Natural killer cell (primary cell): ENCODE results near the gene MMP3. TPM values are rescaled to one million over a fixed set of nuclear protein-coding genes. Genes with fewer than 3 reads are reported as not detected.

Experiments used
- ATAC-seq, 3 donors: fragments of 150-1000 bp in 2 of 3; fragments of 200-7000 bp in 1 of 3; cut with Tn5 transposase; 1 replicate in 1 of 3; 2 replicates in 2 of 3; pipeline ENCODE4 v1.10.0; 2021; ENCODE audit warnings: mild to moderate bottlenecking in 2 of 3, moderate library complexity in 2 of 3
- DNase-seq, 2 donors: peaks; one replicate each; pipeline versions ENCODE4 v3.0.0 to v3.0.0-alpha.2; 2013 to 2021; ENCODE audit warnings: mixed read lengths in 1 of 2
- H3K27ac ChIP-seq: one replicate; pipeline ENCODE4 v1.5.1; 2013; ENCODE audit warnings: mild to moderate bottlenecking, low read length
- H3K27me3 ChIP-seq: one replicate; pipeline ENCODE4 v1.6.1; 2013; ENCODE audit warnings: low read length; ENCODE audit not compliant: control insufficient read depth, insufficient read depth
- H3K36me3 ChIP-seq: one replicate; pipeline ENCODE4 v1.6.1; 2013; ENCODE audit warnings: low read length; ENCODE audit not compliant: control insufficient read depth, insufficient read depth
- H3K4me1 ChIP-seq: one replicate; pipeline ENCODE4 v1.6.1; 2013; ENCODE audit warnings: low read length; ENCODE audit not compliant: control insufficient read depth, insufficient read depth
- H3K4me3 ChIP-seq: one replicate; pipeline ENCODE4 v1.5.1; 2013; ENCODE audit warnings: low read length
- H3K9me3 ChIP-seq: one replicate; pipeline ENCODE4 v1.6.1; 2013; ENCODE audit warnings: low read length; ENCODE audit not compliant: control insufficient read depth, insufficient read depth
- H3K27ac Mint-ChIP-seq, 2 donors: one replicate each; pipeline ENCODE4 v1.8.0; 2022; ENCODE audit warnings: mild to moderate bottlenecking in 2 of 2, mixed read lengths in 2 of 2, moderate library complexity in 1 of 2
- H3K27me3 Mint-ChIP-seq, 2 donors: one replicate each; pipeline ENCODE4 v1.8.0; 2022; ENCODE audit warnings: low read depth in 2 of 2, mixed read lengths in 2 of 2
- H3K36me3 Mint-ChIP-seq: one replicate; pipeline ENCODE4 v1.8.0; 2022; ENCODE audit warnings: mixed read lengths
- H3K4me1 Mint-ChIP-seq, 2 donors: one replicate each; pipeline ENCODE4 v1.8.0; 2022; ENCODE audit warnings: mixed read lengths in 2 of 2
- H3K4me3 Mint-ChIP-seq: one replicate; pipeline ENCODE4 v1.8.0; 2022; ENCODE audit warnings: mild to moderate bottlenecking, moderate library complexity, mixed read lengths
- H3K9me3 Mint-ChIP-seq, 2 donors: one replicate each; pipeline ENCODE4 v1.8.0; 2022; ENCODE audit warnings: mixed read lengths in 2 of 2
- CTCF ChIP-seq: fragments of 200-600 bp; IDR thresholded peaks from one replicate; pipeline ENCODE4 v1.8.0; 2022; ENCODE audit warnings: antibody characterized with exemption
- WGBS: methylation state at CpG from one replicate; pipeline ENCODE4 v1.1.7; 2013; ENCODE audit warnings: missing lambda C conversion rate; ENCODE audit not compliant: insufficient coverage; 5-methylcytosine and 5-hydroxymethylcytosine counted together
- intact Hi-C: fragments of 100-400 bp; cut with micrococcal nuclease; formaldehyde crosslinking; loops from one replicate; pipeline ENCODE4 v1.14.2; 2022
- total RNA-seq, 4 donors: library from RNA; stranded (reverse); fragments of 120-200 nt in 1 of 4; gene quantifications; one replicate each; pipeline versions ENCODE4 v1.2.3 to v1.2.4, GENCODE V29; 2013 to 2022

The MMP3 gene
- total RNA-seq, 3 donors from 2014 or later (not counting 1 experiment from before 2014, with no cell fraction given): not detected

GRCh38 chr11:102868339-102868738, 24.9 kb upstream of the MMP3 start:
- H3K4me3 ChIP-seq: no peak overlapping the region
- ATAC-seq (no peak), DNase-seq (no peak)
- H3K27ac ChIP-seq: no peak overlapping the region
- no peaks in the 10 kb centered on the region for H3K4me1 ChIP-seq
- H3K27me3 Mint-ChIP-seq: no peaks in the 10 kb centered on the region
- no peak for TF ChIP-seq CTCF
- H3K4me1 Mint-ChIP-seq: no peaks in the 10 kb centered on the region
- H3K36me3 ChIP-seq: no peaks in the 10 kb centered on the region
- H3K4me3 Mint-ChIP-seq: no peak overlapping the region
- WGBS: 100% methylated on average over 3 of the region's 3 CpGs
- H3K9me3 ChIP-seq: no peaks in the 10 kb centered on the region
- H3K36me3 Mint-ChIP-seq: no peaks in the 10 kb centered on the region
- no peaks in the 10 kb centered on the region for H3K9me3 Mint-ChIP-seq
- intact Hi-C loops: no loop called here
- H3K27ac Mint-ChIP-seq: no peak overlapping the region
- H3K27me3 ChIP-seq: no peaks in the 10 kb centered on the region

- H3K27ac ChIP-seq: no peak overlapping the region
- intact Hi-C loops: no loop called here
- H3K27me3 Mint-ChIP-seq: no peaks in the 10 kb centered on the region
- WGBS: 92% methylated on average over 1 of the region's 1 CpG
- H3K4me3 Mint-ChIP-seq: no peak overlapping the region
- H3K36me3 ChIP-seq: no peaks in the 10 kb centered on the region
- no peaks in the 10 kb centered on the region for H3K4me1 ChIP-seq
- no peak overlapping the region for H3K4me3 ChIP-seq
- H3K4me1 Mint-ChIP-seq: no peaks in the 10 kb centered on the region
- no peaks in the 10 kb centered on the region for H3K36me3 Mint-ChIP-seq
- no peaks in the 10 kb centered on the region for H3K9me3 ChIP-seq
- no peaks in the 10 kb centered on the region for H3K9me3 Mint-ChIP-seq
- ATAC-seq: no peak
- no peak for DNase-seq
- H3K27me3 ChIP-seq: no peaks in the 10 kb centered on the region
- no peak overlapping the region for H3K27ac Mint-ChIP-seq
- no peak for TF ChIP-seq CTCF
These were observed 21.3 kb upstream of the MMP3 start for GRCh38 chr11:102864724-102865123.

- Mint-ChIP-seq H3K27me3 (peaks cover 0 to 2% of the 10 kb centered on the region in 2 donors), H3K4me3 (no peak overlapping the region), H3K27ac (no peak overlapping the region), H3K36me3 (no peaks in the 10 kb centered on the region), H3K9me3 (peaks cover 2 to 5% of the 10 kb centered on the region in 2 donors), H3K4me1 (no peaks in the 10 kb centered on the region)
- Histone ChIP-seq H3K36me3 (no peaks in the 10 kb centered on the region), H3K9me3 (no peaks in the 10 kb centered on the region), H3K4me3 (no peak overlapping the region), H3K27ac (no peak overlapping the region), H3K4me1 (no peaks in the 10 kb centered on the region), H3K27me3 (no peaks in the 10 kb centered on the region)
- 100% methylated on average over 1 of the region's 2 CpGs for WGBS
- ATAC-seq (no peak), DNase-seq (no peak)
- intact Hi-C loops: no loop called here
- no peak for TF ChIP-seq CTCF
These were observed 10.5 kb upstream of the MMP3 start for GRCh38 chr11:102853956-102854355.

- no peak overlapping the region for H3K27ac Mint-ChIP-seq
These were observed 9.6 kb upstream of the MMP3 start for GRCh38 chr11:102853055-102853454.

More at GRCh38 chr11:102853055-102853454, 9.6 kb upstream of the MMP3 start:
- ATAC-seq (no peak), DNase-seq (no peak)
- peaks cover 0 to 2% of the 10 kb centered on the region in 2 donors for H3K27me3 Mint-ChIP-seq
- Histone ChIP-seq H3K36me3 (no peaks in the 10 kb centered on the region), H3K27ac (no peak overlapping the region), H3K27me3 (no peaks in the 10 kb centered on the region), H3K4me1 (no peaks in the 10 kb centered on the region), H3K9me3 (no peaks in the 10 kb centered on the region), H3K4me3 (no peak overlapping the region)
- WGBS: 93% methylated on average over 2 of the region's 3 CpGs
- H3K4me1 Mint-ChIP-seq: no peaks in the 10 kb centered on the region
- no peaks in the 10 kb centered on the region for H3K36me3 Mint-ChIP-seq
- no peak overlapping the region for H3K4me3 Mint-ChIP-seq
- TF ChIP-seq CTCF: no peak
- peaks cover 2 to 8% of the 10 kb centered on the region in 2 donors for H3K9me3 Mint-ChIP-seq
- intact Hi-C loops: no loop called here
